CD4-positive, alpha-beta T cell treated with Interferon alpha-2 for 1 hour (primary cell): Measurements from ENCODE around the gene ADGRV1.

Experiments
- DNase-seq, 2 donors: peaks; one replicate each; pipeline ENCODE4 v3.0.0-alpha.2; 2020 to 2022

ADGRV1 gene

GRCh38 chr5:91121347-91121993, 562.9 kb downstream of the ADGRV1 start:
- no peak for DNase-seq

- DNase-seq, result no peak
These were observed 564.1 kb downstream of the ADGRV1 start for GRCh38 chr5:91122651-91123050.

- DNase-seq, result no peak
These were observed 564.7 kb downstream of the ADGRV1 start for GRCh38 chr5:91123291-91123690.

GRCh38 chr5:91123901-91124300, 565.3 kb downstream of the ADGRV1 start:
- no peak for DNase-seq

DNA sequence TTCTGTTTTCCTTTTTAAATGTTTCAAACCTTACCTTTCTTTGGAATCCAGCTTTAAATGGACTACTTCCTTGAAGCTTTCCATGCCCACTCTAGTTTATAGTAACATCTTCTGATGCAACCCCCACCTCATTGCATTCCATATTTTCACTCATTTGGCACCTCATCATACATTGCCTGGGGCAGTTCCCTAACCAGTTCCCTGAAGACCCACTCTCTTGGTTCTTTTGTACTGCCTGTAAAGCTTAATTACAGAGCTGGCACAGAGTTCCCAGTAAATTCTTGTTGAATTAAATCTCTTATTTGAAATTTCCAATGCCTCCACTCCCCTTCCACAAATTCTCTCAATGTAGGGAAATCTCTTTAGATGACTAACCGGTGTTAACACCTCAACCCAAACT, 567.3 kb downstream of the ADGRV1 start:
- no peak for DNase-seq

GRCh38 chr5:91126448-91126847, 567.9 kb downstream of the ADGRV1 start:
- no peak for DNase-seq

DNA sequence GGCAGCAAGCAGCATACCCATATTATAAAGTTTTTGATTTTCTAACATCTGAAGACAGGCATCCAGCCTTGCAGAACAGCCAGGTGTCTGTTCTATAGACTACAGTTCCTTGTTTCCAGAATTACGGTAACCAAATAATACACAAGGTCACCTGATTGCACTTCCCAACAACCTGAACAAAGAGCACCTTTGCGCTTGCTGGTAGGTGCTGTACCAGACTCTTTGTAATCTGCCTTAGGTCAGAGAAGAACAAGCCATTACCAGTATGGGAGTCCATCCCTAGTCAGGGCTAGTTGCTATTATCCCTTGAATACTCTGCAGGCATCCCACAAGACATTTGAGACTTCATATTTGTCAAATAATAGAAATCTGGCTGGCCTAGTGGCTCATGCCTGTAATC, 568.3 kb downstream of the ADGRV1 start:
- no peak for DNase-seq

GRCh38 chr5:91127456-91128081, 569.0 kb downstream of the ADGRV1 start:
- DNase-seq, result no peak

DNA sequence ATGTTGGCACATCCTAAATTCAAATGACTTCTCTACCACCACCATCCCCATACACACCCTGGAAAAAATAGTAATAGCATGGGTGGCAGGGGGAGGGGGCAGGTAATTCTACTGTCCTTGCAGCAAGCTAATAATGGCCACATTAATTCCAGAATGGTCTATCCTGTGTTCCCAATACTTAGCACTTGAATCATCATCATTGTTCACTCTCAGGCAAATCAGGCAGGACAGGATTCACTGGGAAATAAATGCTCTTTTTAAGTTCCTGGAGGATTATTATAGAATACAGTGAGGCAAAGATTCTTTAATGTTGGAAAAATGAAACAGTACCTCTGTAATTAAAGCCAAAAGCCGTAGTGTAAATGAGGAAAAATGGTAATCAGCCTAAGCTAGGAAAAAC, 570.0 kb downstream of the ADGRV1 start:
- no peak for DNase-seq

GRCh38 chr5:91129748-91130147, 571.2 kb downstream of the ADGRV1 start:
- no peak for DNase-seq

- DNase-seq, result no peak
These were observed 572.2 kb downstream of the ADGRV1 start for GRCh38 chr5:91130759-91131158.

GRCh38 chr5:91132550-91132949, 574.0 kb downstream of the ADGRV1 start:
- DNase-seq, result no peak

- DNase-seq, result no peak
These were observed 574.6 kb downstream of the ADGRV1 start for GRCh38 chr5:91133183-91133582.

DNA sequence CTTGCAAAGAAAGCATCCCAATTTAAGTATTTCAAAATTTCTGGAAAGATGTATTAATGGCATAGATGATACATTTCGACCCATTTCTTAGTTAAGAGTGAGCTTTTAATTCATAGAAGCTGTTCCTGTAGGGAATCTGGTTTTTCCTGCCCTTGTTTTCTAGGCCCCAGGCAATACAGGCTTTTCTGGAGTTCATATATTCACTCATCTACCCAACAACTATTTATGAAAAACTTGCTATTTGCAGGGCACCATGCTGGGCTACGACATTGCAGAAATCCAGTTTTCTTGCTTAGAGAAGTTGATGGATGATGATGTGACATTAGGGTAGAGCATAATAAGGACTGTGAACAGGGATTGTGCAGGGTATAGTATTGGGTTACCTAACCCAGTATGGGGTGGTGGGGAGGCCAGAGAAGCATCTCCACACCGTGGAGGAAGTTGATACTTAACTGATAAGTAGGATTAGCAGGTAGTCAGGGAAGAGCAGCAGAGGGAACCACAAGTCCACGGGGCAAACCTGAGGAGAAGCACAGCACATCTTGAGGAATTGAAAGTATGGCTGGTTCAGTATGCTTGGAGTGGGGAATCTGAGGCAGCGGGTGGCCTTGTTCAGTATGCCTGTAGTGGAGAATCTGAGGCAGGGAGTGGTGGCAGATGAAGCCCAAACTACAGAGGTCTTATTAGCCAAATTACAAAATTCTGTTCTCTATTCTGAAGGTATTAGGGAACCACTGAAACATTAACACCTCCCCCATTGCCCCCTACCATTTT, 577.1 kb downstream of the ADGRV1 start:
- no peak for DNase-seq

DNA sequence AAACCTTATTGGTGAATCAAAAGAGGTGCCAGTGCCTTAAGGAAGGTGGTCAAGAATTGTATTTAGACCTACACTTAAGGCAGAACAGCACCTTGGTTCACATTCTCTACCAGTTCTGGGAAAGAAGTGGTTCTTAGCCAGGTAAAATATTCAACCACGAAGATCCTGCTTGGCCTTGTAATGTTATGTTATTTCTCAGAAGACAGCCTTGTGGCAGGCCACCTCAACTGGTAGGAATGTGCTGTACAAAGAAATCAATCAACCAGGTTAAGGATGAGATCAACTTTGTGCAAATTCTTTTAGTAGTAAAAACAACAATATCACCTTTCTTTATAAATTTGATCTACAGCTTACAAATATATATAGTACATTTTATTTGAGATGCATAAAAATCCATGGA, 577.7 kb downstream of the ADGRV1 start:
- DNase-seq, result no peak

DNA sequence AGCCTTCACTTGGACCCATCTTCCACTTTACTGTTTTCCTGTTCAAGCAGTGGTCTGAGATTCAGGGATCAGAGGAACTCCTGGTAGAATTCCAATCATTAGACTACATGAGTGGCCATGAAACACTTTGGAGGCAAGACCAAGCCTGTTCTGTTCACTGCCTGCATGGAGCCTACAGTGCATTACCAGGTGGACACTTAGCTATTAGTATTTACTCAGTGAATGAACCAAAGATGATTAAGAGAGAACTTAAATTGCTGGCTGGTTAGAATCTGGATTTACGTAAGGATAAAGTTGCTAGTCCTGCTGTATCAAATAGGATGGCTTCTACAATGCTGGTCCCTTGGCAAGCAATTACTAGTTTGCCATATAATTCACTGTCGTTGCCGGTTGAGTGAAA, 579.0 kb downstream of the ADGRV1 start:
- DNase-seq, result no peak

GRCh38 chr5:91139572-91140200, 581.1 kb downstream of the ADGRV1 start:
- DNase-seq, result no peak

DNA sequence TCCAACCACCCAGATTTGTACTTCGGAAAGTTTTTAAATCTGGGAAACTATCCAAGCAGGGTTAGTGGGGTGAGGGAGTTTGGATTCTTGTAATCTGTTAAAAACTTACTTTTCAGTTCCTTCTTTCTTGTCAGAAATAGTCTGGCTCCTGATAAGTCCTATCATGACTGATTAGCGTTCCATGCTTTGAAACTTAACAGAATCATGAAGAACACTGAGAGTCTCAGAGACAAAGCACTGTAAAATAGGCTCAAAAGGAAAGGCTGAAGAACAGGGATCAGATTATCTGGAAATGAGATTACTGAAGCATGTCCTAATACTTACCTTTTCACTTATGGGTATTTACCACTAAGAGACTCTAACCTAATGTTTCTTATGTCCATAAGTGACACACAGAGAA, 582.1 kb downstream of the ADGRV1 start:
- no peak for DNase-seq

DNA sequence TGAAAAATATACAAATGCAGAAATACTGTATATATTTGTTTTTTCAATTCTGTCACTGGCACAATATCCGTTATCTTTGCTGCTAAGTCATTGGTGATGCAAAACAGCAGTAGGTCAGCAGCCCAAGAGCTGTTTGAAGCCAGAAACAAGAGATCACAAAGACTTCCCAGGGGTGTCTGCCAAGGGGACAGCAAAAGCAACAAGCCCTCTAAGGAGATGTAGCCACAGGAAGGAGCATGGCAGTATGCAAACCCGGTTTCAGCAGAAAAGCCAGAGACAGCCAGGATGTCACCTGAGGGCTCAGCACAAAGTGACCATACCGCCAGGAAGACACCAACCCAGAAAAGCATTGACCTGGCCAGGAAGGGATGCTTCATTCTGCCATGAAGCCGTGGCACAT, 583.0 kb downstream of the ADGRV1 start:
- DNase-seq, result no peak

GRCh38 chr5:91142386-91142785, 583.8 kb downstream of the ADGRV1 start:
- no peak for DNase-seq

DNA sequence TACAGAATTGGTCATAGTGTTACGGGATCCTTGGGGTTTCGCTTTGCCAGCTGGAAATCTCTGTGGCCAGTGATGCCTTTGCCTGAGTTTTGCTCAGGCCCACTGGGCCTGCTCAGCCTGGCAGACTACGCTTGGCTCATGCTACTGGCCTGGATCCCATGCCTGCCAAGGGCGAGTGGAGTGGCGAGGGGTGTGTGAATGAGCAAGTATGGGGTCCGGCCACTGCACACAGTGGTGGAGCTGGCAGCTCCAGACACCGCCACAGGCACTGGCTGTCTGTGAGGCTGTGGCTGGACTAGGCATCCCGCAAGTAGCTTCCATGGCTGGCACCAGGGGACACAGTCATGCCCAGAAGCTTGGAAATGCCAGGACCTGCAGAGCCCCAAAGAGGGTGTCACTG, 584.2 kb downstream of the ADGRV1 start:
- DNase-seq, result no peak

DNA sequence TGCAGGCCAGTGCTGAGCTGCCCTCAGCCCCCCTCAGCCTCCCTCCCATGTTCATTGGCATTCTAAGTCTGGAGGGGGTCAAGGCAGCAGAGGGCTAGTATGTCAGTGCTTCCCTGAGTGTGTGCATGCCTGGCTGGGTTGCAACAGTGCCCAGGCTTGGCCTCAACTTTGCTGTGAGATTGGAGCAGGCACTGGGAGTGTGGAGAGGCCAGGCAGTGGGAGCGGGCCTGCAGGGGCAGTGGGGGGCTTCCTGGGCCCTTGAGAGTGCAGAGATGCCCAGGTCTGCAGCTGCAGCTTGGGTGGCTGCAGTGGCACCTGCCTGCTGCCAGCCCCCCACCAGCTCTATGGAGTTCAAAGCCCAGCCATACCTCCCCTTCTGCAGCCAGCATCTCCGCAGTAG, 585.2 kb downstream of the ADGRV1 start:
- DNase-seq, result no peak

DNA sequence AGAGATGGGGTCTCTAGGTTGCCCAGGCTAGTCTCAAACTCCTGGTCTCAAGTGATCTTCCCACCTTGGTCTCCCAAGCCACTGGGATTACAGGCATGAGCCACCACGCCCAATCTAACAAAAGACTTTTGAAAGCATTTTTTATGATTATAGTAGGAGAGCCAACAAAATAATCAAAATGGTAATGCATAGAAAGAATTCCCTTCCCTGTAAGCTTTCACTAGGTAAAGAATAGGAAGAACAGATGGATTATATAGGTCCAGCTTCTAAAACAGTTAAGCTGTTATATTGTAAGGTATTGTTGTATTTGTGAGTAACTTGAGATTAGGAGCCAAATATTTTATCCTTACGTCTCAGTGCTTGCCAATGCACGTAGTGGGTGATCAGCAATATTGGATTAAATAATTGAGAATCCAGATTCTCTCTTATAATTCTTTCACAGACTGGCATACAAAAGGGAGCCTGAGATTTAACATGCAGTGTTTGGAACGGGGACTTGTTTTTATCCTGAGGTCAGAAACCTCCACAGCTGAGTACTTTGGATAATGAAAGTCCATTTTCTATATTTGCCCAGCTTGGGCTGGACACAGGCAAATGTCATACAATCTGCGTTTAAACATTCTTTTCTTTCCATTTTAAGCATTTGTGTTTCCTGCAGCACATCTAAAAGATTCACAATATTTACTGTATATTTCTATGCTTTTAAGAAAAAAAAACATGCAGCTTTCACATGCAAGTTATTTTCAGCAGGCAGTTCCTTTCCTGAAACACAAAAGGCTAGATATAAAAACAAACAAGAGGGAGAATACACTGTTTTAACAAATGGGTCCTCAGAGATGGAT, 586.1 kb downstream of the ADGRV1 start:
- no peak for DNase-seq
